Stimulated activated CD8-positive, alpha-beta memory T cell treated with anti-CD3 and anti-CD28 coated beads, Interleukin-7, amount 100 ng/mL, for 24 hours (primary cell): ENCODE results near the gene LNPK.
"Not testable (repeated sequence)": the region's sequence is repeated elsewhere in the genome, so short reads cannot be mapped to it uniquely, and the experiment has no call there.

Experiments
- DNase-seq: peaks from one replicate; pipeline ENCODE4 v3.0.0-alpha.2; 2020; ENCODE audit warnings: low read depth

Gene LNPK

DNA sequence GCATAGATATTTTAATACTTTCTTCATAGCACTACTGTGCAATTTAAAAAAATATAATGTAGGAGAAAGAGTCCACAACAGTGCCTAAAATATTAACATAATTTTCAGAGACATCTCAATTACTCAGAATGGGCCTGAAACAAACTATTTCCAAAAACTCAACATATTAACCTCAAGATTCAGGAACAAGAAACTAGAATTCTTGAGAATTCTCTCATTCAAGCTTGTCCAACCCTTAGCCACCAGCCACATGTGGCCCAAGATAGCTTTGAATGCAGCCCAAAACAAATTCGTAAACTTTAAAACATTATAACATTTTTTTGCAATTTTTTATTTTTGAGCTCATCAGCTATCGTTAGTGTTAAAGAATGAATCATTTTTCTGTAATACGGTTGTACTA is 35.2 kb downstream of the LNPK start:
- DNase-seq: no peak

DNA sequence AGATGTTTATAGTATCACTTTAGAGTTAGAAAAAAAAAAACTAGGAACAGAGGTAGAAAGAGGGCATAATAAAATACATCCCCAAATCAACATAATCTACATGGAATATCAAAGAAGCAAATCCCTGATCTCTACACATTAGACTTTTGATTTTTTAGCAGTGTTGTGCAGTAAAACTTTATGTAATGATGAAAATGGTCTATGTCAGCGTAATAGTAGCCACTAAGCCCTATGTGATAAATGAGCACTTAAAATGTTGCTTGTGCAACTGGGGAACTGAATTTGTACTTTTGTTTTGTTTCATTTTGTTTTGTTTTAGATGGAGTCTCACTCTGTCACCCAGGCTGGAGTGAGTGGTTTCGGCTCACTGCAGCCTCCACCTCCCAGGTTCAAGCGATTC is 36.3 kb downstream of the LNPK start:
- no peak for DNase-seq

DNA sequence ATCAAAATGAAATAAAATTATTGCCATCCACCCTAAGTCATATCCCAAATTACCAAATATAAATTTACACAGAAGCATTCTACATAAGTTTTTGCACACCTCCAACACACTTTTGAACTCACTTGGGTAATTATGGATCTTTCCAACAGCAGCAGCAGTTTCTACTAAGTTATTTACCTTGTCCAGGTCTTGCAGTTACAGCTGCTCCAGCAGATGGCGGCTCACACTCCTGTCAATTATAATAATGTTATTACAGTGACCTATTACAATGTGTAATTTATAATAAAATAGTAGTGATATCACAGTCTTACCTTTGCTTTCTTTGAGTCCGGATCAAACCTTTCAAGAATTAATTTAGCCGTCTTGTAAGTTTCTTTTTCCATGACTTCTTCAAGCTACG is 37.9 kb downstream of the LNPK start:
- DNase-seq: no peak

DNA sequence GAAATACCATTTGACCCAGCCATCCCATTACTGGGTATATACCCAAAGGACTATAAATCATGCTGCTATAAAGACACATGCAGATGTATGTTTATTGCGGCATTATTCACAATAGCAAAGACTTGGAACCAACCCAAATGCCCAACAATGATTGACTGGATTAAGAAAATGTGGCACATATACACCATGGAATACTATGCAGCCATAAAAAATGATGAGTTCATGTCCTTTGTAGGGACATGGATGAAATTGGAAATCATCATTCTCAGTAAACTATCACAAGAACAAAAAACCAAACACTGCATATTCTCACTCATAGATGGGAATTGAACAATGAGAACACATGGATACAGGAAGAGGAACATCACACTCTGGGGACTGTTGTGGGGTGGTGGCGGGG is 38.9 kb downstream of the LNPK start:
- DNase-seq: not testable (repeated sequence)

DNA sequence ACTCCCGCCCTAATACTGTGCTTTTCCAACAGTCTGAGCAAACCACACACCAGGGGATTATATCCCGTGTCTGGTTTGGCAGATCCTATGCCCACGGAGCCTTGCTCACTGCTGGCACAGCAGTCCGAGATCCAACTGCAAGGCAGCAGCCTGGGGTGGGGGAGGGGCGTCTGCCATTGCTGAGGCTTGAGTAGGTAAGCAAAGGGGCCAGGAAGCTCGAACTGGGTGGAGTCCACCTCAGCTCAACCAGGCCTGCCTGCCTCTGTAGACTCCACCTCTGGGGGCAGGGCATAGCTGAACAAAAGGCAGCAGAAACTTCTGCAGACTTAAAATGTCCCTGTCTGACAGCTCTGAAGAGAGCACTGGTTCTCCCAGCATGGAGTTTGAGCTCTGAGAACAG is 44.2 kb downstream of the LNPK start:
- DNase-seq: no peak

DNA sequence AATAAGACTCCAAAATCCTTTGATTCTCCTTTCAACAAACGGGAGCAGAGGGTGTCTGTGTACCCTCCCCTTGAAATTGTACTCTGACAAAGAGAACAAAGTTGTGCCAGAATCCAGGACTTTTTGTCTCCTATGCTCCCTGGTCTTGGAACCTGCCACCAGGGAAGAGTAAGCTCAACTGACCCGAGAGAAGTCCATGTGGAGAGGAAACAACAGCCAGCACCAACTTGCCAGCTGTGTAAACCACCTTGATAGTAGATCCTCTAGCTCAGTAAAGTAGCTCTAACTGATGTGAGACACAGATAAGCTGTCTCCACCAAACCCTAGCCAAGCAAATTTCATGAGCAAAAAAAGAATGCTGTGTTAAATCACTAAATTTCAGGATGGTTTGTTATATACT is 46.9 kb downstream of the LNPK start:
- DNase-seq: no peak

DNA sequence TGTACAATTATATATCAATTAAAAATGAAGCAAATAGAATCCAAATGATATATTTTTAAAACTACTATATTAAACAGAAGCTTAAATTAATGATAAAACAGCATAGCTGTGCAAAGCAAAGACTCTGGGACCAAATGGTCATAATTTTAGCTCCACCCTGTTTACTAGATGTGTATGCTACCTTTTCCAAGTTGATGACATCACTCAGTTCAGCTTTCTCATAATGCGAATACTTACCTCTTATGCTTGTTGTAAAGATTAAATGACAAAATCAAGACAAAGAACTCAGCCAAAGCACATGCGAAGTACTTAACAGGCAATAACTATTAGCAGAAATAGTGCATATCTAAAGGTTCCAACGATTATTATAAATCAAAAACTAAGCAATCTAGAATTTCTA is 51.6 kb downstream of the LNPK start:
- no peak for DNase-seq

DNA sequence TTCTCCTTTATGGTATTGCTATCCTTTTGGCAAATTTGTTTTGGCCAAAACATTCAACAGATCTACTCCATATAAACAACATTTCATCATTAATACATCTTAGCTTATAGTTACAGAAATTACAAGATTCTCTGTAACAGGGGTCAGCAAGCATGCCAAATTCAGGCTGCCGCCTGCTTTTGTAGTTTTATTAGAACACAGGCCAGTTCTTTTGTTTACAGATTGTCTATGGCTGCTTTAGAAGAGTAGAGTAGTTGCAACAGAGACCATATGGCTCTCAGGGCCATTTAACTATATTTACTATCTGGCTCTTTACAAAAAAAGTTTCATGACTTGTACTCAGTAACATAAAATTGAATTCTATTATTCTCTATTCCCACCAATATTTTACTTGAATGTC is 53.9 kb downstream of the LNPK start:
- no peak for DNase-seq

DNA sequence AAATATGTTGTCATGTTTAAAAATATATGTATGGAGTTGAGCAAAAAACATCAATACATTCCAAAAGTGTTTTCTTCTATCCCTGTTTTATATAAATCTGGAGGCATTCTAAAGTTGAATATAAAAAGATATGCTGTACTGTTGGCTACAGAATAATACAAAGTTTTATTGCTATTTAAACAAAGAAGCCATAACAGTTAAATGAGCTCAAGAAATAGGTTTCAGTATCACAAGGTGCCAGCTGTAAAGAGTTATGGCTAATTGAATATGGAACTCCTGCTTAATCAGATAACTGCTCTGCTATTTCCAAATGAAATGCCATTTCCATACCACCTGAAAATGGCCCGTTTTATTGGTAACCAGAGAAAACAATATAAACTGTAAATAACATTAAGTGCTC is 55.0 kb downstream of the LNPK start:
- DNase-seq: no peak

DNA sequence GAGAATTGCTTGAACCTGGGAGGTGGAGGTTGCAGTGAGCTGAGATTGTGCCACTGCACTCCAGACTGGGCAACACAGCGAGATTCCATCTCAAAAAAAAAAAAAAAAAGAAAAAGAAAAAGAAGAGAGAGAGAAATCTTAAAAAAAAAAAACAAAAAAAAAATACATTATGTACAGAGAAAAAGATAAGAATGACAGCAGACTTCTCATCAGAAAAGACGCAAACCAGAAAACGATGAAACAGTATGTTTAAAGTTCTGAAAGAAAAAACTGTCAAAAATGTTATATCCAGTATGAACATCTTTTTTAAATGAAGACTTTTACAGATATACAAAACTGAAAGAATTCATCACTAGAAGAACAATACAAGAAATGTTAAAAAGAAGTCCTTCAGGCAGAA is 60.4 kb downstream of the LNPK start:
- DNase-seq: no peak

DNA sequence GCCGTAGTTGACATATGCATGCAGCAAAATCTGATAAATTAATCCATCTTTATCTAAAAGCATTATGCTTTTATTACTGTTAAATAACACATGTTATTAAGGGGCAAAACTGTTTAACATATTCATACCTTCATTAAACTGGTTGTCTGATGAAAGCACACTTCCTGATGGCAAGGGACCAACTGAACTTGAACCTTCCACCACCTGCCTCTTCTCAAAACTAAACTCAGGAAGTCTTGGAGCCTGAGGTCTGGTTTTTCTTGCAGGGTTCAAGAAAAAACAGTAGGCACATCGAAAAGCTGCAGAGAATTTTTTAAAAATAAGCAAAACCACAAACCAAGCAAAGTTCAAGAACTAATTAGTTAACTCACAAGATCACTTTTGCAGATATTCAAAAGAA is 64.9 kb downstream of the LNPK start:
- no peak for DNase-seq

DNA sequence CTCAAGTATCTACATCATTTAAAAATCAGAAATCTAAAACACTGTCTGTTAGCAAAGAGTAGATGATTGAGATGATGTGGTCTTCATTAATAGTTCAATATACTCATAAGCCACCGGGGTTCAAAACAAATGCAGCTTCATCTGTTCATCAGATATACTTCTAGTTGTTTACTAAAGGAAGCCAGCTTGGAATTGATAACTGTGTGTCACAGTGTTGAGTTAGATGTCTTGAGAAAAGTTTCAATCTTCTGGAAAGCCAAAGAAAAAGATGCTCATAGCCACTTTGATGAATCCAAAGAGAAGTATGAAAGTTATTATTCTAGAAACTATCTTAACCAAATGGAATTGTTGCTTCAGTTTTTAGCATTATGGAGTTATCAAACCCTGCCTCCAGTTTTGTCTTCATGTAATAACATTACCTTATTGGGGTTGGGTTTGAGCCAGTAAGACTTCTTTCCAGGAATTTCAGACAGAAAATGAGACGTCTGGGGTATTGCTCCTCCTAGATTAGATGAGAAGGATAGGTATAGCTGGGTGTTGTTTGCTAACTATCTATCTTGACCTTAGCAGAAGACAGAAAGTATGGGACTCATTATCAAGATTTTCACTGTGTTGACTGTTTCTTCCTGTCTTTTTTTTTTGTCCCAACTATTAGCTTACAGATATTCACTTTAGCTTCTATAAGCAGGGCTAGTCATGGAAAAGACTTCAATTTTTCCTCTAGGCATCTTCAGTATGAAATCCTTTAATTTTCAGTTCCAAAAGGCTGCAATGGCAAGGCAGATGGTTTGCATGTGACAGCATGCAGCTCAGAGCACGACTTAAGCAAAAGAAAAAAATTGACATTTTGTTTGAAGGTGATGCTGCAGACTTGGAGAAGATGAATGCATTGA is 66.5 kb downstream of the LNPK start:
- no peak for DNase-seq

DNA sequence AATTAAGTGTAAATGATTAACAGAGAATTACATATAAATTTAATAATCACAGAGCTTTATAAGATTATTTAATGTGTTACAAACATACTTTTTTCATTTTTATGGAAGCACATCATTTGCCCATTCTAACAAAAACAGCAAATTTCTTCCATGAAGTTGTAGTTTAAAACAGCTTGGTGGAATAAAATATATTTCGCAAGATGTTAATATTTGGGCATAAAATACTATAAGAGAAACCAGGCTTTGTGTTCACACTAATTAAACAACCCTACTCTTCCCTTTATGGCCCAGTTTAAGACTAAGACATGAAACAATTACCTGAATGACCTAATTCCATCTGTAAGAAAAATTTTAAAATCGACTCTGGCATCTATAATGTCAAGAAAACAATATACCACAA is 69.4 kb downstream of the LNPK start:
- DNase-seq: no peak

DNA sequence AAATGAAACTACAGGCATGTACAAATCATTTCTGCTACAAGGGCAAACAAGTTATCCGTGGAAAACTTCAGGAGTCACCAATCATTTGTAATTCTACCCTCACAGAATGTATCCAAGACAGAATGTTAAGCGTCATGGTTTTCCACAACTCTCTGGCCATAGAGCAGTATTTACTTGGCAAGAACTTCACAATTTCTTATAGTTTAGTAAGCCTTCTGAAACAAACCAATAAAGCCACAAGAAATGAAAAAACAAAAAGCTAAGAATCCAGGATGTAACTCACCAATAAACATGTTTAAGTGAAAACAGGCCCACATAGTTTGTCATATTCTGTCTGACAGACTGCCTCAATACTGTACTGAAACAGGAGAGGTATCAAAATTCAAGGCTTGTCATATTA is 70.3 kb downstream of the LNPK start:
- no peak for DNase-seq

DNA sequence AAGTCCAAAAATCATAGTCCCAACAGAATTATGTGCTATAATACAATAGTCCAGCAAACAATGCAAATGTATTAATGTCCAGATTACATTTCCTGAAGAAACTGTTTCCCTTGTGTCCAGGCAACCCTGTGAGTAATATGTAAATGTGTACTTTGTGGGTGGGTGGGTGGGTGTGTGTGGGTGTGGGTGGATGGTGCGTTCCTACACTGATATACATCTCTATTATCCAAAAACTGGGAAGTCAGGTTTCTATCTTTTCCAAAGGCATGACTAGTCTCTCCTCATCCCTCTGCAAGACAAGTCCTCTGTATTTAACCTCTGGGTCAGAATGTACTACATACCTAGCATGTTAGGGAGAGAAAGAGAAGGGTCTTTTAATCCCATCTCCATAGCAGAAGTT is 71.6 kb downstream of the LNPK start:
- DNase-seq: no peak

DNA sequence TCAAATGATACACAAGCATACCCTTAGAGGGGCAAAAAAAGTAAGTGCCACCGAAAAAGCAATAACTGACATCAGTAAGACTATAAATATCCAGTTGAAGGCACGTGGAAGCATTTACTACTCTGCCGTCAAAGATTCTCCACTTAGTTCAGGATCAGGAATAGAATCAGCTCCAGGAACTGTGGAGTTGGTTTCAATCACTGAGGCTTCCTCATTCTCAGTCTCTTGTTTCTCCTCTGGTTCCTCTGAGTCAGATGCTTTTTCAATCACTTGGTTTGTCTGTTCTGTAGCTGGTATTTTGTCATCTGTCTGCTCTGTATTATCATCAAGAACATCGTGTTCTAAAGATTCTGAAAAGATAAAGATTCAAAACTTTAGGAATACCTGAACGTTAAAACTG is 72.2 kb downstream of the LNPK start:
- DNase-seq: no peak

DNA sequence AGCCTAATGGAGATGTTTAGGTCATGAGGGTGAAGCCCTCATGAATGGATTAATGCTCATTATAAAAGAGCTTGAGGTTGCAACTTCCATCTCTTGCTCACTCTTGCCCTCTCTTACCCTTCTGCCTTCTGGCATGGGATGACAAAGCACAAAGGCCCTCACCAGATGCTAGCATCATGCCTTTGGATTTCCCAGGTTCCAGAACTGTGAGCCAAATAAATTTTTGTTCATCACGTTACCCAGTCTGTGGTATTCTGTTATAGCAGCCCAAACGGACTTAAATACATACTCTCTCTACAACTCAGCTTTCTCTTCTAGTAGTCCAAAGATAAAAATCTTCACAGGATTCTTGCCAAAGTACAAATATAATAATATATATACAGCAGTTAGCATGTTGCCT is 75.8 kb downstream of the LNPK start:
- DNase-seq: no peak

DNA sequence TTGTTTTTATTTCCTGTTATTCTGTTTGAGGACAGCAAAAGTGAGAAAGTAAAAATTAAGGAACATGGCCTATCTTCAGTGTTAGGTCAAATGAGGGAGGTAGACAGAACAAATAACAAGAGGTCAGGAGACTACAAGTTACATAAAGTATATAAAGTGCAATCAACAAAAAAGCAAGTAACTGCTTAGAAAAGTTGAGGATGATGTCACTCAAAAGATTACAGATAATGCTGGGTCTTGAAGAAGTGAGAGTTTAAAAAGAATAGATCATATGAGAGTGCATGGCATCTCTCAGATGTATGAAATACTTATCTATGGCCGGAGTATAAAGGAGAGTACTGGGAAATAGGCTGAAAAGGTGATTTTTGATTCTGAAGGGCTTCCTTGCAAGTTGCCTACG is 79.9 kb downstream of the LNPK start:
- DNase-seq: no peak

DNA sequence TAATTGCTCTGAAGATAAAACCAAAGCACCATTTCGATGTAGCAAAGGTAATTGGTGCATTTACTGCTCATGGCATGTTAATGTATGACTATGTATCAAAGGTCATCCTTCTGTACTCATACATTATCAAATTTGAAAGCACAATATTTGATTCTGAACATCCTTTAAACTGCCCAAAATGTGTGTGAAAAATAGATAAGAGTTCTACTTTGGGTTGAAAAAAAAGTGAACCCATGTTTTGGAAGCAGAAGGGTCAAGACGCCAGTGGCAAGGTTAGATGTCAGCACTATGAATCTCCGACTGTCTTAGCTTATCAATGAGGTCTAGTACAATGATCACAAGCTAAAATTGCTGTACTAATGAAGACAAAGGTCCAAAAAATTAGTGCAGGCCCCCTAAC is 83.1 kb downstream of the LNPK start:
- DNase-seq: no peak

DNA sequence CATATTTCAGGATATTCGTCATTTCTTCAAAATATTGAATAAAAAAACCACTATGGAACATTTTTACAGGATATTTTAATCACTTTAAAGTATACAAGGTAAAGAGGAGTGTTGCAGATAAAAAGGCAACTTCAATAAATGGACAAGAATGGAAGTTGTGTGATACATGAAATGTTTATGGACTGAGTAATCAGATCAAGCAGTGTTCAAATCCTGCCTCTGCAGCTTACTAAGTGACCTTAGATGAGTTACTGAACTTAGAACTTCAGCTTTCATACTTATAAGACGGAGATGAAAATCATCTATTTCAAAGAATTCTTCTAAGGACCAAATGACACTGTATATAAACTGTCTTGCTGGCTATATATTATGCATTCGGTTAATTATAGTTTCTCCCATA is 87.2 kb downstream of the LNPK start:
- no peak for DNase-seq

DNA sequence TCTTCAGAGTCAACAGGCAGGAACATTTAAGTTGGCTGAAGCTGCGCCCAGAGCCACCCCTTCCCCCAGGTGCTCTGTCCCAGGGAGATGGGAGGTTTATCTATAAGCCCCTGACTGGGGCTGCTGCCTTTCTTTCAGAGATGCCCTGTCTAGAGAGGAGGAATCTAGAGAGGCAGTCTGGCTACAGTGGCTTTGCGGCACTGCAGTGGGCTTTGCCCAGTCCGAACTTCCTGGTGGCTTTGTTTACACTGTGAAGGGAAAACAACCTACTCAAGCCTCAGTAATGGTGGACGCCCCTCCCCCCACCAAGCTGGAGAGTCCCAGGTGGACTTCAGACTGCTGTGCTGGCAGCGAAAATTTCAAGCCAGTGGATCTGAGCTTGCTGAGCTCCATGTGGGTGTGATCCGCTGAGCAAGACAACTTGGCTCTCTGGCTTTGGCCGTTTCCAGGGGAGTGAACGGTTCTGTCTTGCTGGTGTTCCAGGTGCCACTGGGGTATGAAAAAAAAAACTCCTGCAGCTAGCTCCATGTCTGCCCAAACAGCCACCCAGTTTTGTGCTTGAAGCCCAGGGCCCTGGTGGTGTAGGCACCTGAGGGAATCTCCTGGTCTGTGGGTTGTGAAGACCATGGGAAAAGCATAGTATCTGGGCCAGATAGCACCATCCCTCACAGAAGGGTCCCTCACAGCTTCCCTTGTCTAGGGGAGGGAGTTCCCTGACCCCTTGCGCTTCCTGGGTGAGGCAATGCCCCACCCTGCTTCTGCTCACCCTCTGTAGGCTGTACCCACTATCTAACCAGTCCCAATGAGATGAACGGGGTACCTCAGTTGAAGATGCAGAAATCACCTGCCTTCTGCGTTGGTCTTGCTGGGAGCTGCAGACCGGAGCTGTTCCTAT is 88.0 kb downstream of the LNPK start:
- not testable (repeated sequence) for DNase-seq

DNA sequence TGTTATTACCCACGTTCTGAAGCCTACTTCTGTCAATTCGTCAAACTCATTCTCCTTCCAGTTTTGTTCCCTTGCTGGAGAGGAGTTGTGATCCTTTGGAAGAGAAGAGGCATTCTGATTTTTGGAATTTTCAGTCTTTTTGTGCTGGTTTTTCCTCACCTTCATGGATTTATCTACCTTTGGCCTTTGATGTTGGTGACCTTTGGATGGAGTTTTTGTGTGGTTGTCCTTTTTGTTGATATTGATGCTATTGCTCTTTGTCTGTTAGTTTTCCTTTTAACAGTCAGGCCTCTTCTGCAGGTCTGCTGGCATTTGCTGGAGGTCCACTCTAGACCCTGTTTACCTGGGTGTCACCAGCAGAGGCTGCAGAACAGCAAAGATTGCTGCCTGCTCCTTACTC is 88.8 kb downstream of the LNPK start:
- not testable (repeated sequence) for DNase-seq

DNA sequence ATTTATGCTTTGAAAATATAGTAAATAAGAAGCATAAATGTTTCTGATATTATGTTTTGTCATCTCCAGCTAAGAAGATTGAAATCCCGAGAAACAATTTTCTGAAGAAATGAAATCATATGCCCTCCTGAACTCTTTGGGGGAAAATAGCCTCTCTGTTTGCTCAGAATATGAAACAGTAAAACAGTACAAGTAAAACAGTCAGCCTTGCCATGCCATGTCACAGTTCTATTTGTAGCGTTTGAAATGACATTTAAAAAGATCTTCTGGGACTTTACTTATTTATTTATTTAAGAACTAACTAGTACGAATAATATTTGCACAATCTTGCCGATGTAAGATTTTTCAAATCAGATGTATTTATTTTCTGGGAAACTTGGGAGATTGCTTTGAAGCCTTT is 98.0 kb downstream of the LNPK start:
- no peak for DNase-seq
